ENCODE data around the gene NOX5.

Gene NOX5

DNA sequence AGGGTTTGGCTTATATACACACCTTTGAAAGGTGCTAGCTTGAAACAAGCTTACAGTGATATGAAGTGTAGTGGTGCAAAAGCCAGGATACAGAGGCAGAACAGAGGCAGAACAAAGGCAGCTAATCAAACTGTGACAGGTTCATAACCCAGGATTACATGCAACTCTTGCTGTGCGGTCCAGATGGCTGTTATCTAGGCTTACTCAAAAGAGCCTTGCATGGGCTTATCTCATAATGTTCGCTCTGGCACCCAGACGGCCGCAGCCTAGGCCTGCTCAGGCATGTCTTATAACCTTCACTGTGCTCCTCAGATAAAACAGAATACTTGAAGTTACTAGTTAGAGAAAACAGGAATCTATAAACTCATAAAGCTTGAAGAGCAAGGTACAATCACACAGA, 22.8 kb upstream of the NOX5 start:
- Histone ChIP-seq H3K36me3 (ENCODE audit: control insufficient read depth, insufficient read depth, low read length) (no peaks in the 10 kb centered on the region), H3K9me3 (ENCODE audit: control insufficient read depth, low read length) (no peaks in the 10 kb centered on the region), H3K4me3 (ENCODE audit: extremely low read depth, insufficient read depth, low read length, poor library complexity, severe bottlenecking) (no peak overlapping the region), H3K4me1 (ENCODE audit: control insufficient read depth, insufficient read depth, low read length, poor library complexity, severe bottlenecking) (peaks cover 22% of the 10 kb centered on the region), H3K27ac (ENCODE audit: low read depth, low read length, severe bottlenecking) (peak overlapping the region; percentile 79)
- WGBS, 2 experiments (ENCODE audit: insufficient coverage in 2 of 2): 80 to 98% methylated on average over 2 to 3 of the region's 4 CpGs

DNA sequence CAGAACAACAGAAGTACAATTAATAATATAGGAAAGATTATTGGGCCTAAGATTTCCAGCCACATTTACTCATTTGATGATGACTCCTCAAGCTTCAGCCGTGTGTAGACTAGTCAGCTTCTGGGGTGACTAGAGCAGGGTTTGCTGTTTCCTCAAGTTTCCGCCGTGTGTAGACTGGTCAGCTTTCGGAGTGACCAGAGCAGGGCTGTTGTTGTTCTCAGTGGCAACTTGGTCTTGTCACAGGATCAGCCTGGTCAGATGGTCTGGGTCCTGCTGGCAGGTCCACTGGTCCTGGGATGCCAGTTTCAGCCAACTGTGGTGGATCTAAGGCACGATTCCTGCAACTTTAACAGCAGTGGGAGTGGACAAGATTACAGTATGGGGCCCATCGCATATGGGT, 21.8 kb upstream of the NOX5 start:
- H3K36me3 ChIP-seq (ENCODE audit: control insufficient read depth, insufficient read depth, low read length): no peaks in the 10 kb centered on the region
- no peak overlapping the region for H3K4me3 ChIP-seq (ENCODE audit: extremely low read depth, insufficient read depth, low read length, poor library complexity, severe bottlenecking)
- WGBS, 2 experiments (ENCODE audit: insufficient coverage in 2 of 2): 96 to 100% methylated on average over 5 to 6 of the region's 6 CpGs
- peak overlapping the region; percentile 79 for H3K27ac ChIP-seq (ENCODE audit: low read depth, low read length, severe bottlenecking)
- H3K9me3 ChIP-seq (ENCODE audit: control insufficient read depth, low read length): no peaks in the 10 kb centered on the region
- H3K4me1 ChIP-seq (ENCODE audit: control insufficient read depth, insufficient read depth, low read length, poor library complexity, severe bottlenecking): peaks cover 22% of the 10 kb centered on the region

DNA sequence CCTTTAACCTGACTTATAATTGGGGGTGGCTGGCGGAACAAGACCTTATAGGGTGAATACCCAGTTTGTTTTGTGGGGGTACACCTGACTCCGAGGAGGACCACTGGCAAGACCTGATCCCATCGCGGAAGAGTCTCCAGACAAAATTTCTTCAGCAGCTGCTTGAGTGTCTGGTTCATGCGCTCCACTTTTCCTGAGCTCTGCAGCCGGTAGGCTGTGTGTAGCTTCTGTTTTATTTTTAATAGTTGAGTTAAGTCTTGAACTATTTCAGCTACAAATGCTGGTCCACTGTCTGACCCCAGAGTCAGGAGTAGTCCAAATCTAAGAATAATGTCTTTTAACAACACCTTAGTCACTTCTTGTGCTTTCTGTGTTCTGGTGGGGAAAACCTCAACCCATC, 21.2 kb upstream of the NOX5 start:
- no peaks in the 10 kb centered on the region for H3K9me3 ChIP-seq (ENCODE audit: control insufficient read depth, low read length)
- WGBS, 2 experiments (ENCODE audit: insufficient coverage in 2 of 2): 89 to 94% methylated on average over 4 to 5 of the region's 6 CpGs
- peaks cover 22% of the 10 kb centered on the region for H3K4me1 ChIP-seq (ENCODE audit: control insufficient read depth, insufficient read depth, low read length, poor library complexity, severe bottlenecking)
- no peaks in the 10 kb centered on the region for H3K36me3 ChIP-seq (ENCODE audit: control insufficient read depth, insufficient read depth, low read length)
- H3K4me3 ChIP-seq (ENCODE audit: extremely low read depth, insufficient read depth, low read length, poor library complexity, severe bottlenecking): no peak overlapping the region
- no peak overlapping the region for H3K27ac ChIP-seq (ENCODE audit: low read depth, low read length, severe bottlenecking)

DNA sequence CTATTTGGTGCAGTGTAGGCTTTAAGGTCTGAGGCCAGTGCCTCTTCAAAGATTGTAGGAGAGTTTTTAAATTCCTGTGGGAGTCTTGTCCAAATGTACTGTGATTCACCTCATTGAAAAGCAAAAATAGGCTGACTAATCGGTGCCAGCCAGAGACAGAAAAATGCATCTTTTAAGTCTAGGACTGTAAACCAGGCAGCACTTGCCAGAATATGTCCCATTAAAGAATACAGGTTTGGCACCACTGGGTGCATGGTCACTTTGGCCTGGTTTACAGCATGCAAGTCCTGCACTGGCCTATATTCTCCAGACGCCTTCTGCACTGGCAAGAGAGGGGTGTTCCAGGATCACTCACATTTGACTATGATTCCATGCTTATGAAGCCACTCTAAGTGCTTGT, 20.3 kb upstream of the NOX5 start:
- WGBS, 2 experiments (ENCODE audit: insufficient coverage in 2 of 2): 88 to 93% methylated on average over 2 of the region's 2 CpGs
- Histone ChIP-seq H3K9me3 (ENCODE audit: control insufficient read depth, low read length) (no peaks in the 10 kb centered on the region), H3K4me3 (ENCODE audit: extremely low read depth, insufficient read depth, low read length, poor library complexity, severe bottlenecking) (no peak overlapping the region), H3K27ac (ENCODE audit: low read depth, low read length, severe bottlenecking) (no peak overlapping the region), H3K36me3 (ENCODE audit: control insufficient read depth, insufficient read depth, low read length) (no peaks in the 10 kb centered on the region), H3K4me1 (ENCODE audit: control insufficient read depth, insufficient read depth, low read length, poor library complexity, severe bottlenecking) (peaks cover 22% of the 10 kb centered on the region)

DNA sequence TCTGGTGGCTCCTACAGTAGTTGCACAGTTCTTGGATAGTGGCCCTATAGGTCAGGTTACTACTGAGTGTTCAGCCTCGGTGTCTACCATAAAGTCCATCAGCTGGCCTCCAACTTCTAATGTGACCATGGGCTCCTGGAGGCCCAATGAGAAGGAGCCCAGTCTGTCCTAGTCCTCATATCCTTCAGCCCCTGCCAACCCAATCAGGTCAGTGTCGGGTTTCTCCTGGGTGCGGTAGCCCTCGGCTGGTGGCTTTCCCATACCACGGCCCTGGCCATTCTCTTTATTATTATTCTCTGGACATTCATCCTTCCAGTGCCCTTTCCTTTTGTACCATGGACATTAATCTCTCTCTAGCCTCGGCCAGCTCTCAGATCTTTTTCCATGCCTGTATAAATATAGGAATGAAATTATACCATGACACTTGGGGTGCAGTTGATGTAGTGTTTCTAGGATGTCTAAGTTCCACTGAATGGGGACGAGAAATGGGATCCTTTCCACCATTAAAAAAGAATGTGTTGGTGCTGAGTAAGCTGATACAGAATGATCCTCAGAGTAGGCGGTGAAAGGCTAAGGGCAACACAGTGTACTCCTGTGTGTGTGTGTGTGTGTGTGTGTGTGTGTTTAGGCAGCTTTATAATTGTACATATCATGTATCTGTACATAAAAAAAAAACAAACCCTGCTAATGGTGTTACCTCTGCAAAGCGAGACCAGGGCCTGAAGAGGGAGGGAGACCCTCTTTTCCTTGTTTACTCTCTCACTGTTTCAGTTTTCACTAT, 19.3 kb upstream of the NOX5 start:
- Histone ChIP-seq H3K36me3 (ENCODE audit: control insufficient read depth, insufficient read depth, low read length) (no peaks in the 10 kb centered on the region), H3K27ac (ENCODE audit: low read depth, low read length, severe bottlenecking) (no peak overlapping the region), H3K4me3 (ENCODE audit: extremely low read depth, insufficient read depth, low read length, poor library complexity, severe bottlenecking) (no peak overlapping the region), H3K9me3 (ENCODE audit: control insufficient read depth, low read length) (no peaks in the 10 kb centered on the region), H3K4me1 (ENCODE audit: control insufficient read depth, insufficient read depth, low read length, poor library complexity, severe bottlenecking) (peaks cover 22% of the 10 kb centered on the region)
- 88 to 89% methylated on average over 5 to 7 of the region's 9 CpGs for WGBS, 2 experiments (ENCODE audit: insufficient coverage in 2 of 2)

DNA sequence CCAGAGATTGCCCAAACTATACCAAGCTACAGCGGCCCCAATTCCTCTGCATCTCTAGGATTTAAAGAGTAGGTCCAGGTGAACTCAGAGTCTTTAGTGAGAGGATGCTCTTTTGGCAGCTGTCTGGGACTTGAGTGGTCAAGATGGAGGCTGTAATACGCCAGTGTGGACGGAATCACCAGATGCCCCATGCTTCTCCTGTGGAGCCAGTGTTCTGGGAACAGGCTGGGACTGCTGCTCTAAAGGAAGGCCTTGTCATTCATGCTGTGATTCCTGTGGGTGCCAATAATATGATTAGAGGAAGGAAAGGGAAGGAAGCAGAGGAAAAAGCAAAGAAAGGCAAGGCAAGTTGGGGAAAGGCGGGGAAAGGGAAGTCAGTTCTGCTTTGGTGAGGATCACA, 17.4 kb upstream of the NOX5 start:
- WGBS, 2 experiments (ENCODE audit: insufficient coverage in 2 of 2): 96 to 100% methylated on average over 3 to 4 of the region's 4 CpGs
- peaks cover 27% of the 10 kb centered on the region for H3K4me1 ChIP-seq (ENCODE audit: control insufficient read depth, insufficient read depth, low read length, poor library complexity, severe bottlenecking)
- H3K27ac ChIP-seq (ENCODE audit: low read depth, low read length, severe bottlenecking): no peak overlapping the region
- H3K9me3 ChIP-seq (ENCODE audit: control insufficient read depth, low read length): no peaks in the 10 kb centered on the region
- no peaks in the 10 kb centered on the region for H3K36me3 ChIP-seq (ENCODE audit: control insufficient read depth, insufficient read depth, low read length)
- no peak overlapping the region for H3K4me3 ChIP-seq (ENCODE audit: extremely low read depth, insufficient read depth, low read length, poor library complexity, severe bottlenecking)

DNA sequence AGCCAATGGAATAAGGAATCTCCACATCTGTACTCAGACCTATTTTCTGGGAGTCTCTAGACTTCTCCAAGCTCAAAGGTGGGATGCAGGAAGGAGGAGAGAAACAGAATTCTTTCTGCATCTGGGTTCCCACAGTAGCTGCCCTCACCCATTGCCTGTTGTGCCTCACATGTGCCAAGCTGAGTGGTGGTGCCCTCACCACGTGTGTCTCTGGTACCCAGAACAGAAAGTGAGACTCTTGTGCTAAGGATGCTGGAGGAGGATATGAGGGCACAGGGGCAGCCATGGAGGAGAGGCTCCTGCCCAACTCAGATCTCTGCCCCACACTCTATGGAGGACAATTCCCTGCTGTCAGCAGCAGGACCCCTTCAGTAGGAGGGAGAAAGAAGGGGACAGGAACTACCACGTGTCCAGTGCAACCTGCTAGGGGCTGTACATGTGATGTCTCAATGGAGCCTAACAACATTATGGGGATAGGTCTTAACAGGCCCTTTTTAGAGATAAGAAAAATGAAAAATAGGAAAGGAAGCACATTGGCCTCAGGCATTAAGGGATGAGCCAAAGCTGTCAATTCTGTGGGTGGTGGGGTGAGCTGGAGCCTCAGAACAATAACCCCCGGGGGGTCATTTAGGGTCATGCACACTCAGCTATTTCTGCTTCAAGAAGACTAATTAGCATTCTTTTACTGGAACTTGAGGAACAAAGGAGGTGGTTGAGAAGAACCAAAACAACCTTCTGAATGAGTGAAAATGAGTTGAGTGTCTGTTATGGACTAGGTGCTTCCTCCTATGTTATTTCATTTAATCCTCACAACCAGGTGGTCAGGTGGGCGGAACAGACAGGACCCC, 16.3 kb upstream of the NOX5 start:
- no peak overlapping the region for H3K27ac ChIP-seq (ENCODE audit: low read depth, low read length, severe bottlenecking)
- H3K36me3 ChIP-seq (ENCODE audit: control insufficient read depth, insufficient read depth, low read length): no peaks in the 10 kb centered on the region
- WGBS, 2 experiments (ENCODE audit: insufficient coverage in 2 of 2): 66 to 95% methylated on average over 2 to 3 of the region's 4 CpGs
- peaks cover 21% of the 10 kb centered on the region for H3K4me1 ChIP-seq (ENCODE audit: control insufficient read depth, insufficient read depth, low read length, poor library complexity, severe bottlenecking)
- H3K9me3 ChIP-seq (ENCODE audit: control insufficient read depth, low read length): no peaks in the 10 kb centered on the region
- no peak overlapping the region for H3K4me3 ChIP-seq (ENCODE audit: extremely low read depth, insufficient read depth, low read length, poor library complexity, severe bottlenecking)

DNA sequence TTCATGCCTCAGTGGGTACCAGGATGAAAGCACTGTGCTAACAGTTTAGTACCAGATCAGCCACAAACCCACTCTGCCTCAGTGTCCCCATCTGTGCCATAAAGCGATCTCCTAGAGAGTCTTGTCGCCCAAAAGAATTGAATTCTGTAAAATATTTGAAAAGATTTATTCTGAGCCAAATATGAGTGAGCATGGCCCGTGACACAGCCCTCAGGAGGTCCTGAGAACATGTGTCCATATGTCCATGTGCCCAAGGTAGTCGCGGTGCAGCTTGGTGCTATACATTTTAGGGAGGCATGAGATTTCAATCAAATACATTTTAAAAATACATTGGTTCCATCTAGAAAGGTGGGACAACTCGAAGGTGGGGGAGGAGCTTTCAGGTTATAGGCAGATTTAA, 15.4 kb upstream of the NOX5 start:
- H3K9me3 ChIP-seq (ENCODE audit: control insufficient read depth, low read length): no peaks in the 10 kb centered on the region
- H3K4me1 ChIP-seq (ENCODE audit: control insufficient read depth, insufficient read depth, low read length, poor library complexity, severe bottlenecking): peaks cover 20% of the 10 kb centered on the region
- no peak overlapping the region for H3K4me3 ChIP-seq (ENCODE audit: extremely low read depth, insufficient read depth, low read length, poor library complexity, severe bottlenecking)
- WGBS, 2 experiments (ENCODE audit: insufficient coverage in 2 of 2): 90 to 95% methylated on average over 3 of the region's 6 CpGs
- no peaks in the 10 kb centered on the region for H3K36me3 ChIP-seq (ENCODE audit: control insufficient read depth, insufficient read depth, low read length)
- H3K27ac ChIP-seq (ENCODE audit: low read depth, low read length, severe bottlenecking): no peak overlapping the region

DNA sequence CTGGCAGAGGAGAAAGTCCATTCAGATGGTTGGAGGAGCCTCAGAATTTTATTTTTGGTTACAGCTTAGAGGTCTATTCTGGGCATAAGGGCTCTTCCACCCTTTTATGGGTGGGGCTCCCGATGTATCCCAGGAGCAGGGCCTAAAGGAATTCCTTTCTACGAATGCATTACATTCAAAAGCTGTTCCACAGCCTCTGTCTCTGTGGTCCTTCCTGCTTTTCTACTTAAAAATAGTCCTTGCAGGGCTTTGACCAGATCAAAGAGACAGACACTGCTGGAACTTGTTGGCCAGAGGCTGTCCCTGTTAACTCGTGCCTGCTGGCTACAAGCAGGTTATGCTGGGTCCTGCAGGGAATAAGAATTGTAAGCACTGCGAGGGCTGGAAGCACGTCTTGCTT, 14.4 kb upstream of the NOX5 start:
- no peaks in the 10 kb centered on the region for H3K9me3 ChIP-seq (ENCODE audit: control insufficient read depth, low read length)
- H3K4me3 ChIP-seq (ENCODE audit: extremely low read depth, insufficient read depth, low read length, poor library complexity, severe bottlenecking): no peak overlapping the region
- peaks cover 14% of the 10 kb centered on the region for H3K4me1 ChIP-seq (ENCODE audit: control insufficient read depth, insufficient read depth, low read length, poor library complexity, severe bottlenecking)
- WGBS, 2 experiments (ENCODE audit: insufficient coverage in 2 of 2): 50 to 58% methylated on average over 4 to 5 of the region's 5 CpGs
- H3K36me3 ChIP-seq (ENCODE audit: control insufficient read depth, insufficient read depth, low read length): no peaks in the 10 kb centered on the region
- no peak overlapping the region for H3K27ac ChIP-seq (ENCODE audit: low read depth, low read length, severe bottlenecking)

DNA sequence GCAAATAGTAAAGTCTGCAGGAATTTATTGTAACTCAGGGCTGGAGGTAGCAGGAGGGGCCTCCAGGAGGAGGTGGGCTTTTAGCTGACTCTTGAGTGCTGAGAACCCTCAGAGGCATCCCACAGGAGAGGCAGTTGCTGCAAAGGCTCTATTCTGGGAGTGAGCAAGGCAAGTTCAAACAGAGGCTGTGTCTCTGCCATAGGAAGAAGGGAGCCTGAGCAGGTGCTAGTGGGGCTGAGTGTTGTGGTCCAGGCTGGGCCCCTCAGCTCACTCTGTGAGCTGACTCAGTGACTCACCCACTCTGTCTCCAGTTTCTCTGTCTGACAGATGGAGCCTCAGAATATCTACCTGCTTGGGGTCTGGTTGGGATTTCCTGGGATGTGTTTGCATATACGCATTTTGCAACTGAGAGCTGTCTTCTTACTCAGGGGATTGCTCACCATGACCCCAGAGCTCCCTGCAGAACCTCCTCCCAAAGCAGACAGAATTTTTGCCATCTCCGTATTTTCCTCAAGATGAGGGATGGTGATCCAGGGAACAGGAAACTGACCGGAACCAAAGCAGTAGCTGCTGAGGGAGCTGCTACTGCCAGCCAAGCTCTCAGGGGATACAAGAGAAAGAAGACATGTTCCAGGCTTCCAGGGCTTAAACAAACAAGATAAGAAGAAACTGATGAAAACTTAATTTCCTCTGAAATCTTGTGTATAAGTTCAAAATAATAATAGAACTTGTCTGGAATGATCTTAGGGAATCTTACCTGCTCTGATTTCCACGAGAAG, 13.6 kb upstream of the NOX5 start:
- no peaks in the 10 kb centered on the region for H3K36me3 ChIP-seq (ENCODE audit: control insufficient read depth, insufficient read depth, low read length)
- no peak overlapping the region for H3K4me3 ChIP-seq (ENCODE audit: extremely low read depth, insufficient read depth, low read length, poor library complexity, severe bottlenecking)
- no peaks in the 10 kb centered on the region for H3K9me3 ChIP-seq (ENCODE audit: control insufficient read depth, low read length)
- peaks cover 14% of the 10 kb centered on the region for H3K4me1 ChIP-seq (ENCODE audit: control insufficient read depth, insufficient read depth, low read length, poor library complexity, severe bottlenecking)
- H3K27ac ChIP-seq (ENCODE audit: low read depth, low read length, severe bottlenecking): peak overlapping the region; percentile 58
- 74 to 85% methylated on average over 2 to 3 of the region's 4 CpGs for WGBS, 2 experiments (ENCODE audit: insufficient coverage in 2 of 2)

Measured in mesodermal cell (in vitro differentiated cells).